ENCODE results near the gene SGCD. TPM values are rescaled to one million over a fixed set of nuclear protein-coding genes. Genes with fewer than 3 reads are reported as not detected.

The SGCD gene

GRCh38 chr5:156812959-156813358 is 486.0 kb downstream of the SGCD start:
- no peaks in the 10 kb centered on the region for H3K79me1 ChIP-seq (ENCODE audit: low read depth, low read length)
- H3K4me1 ChIP-seq (ENCODE audit: control insufficient read depth in 2 of 2, insufficient read depth in 1 of 2, low read depth in 1 of 2, low read length in 2 of 2), result no peaks in the 10 kb centered on the region
- DNase-seq (ENCODE audit: low spot score), result no peak
- no peak overlapping the region for H4K8ac ChIP-seq (ENCODE audit: low read depth, low read length)
- no peak overlapping the region for H2BK15ac ChIP-seq (ENCODE audit: low read length)
- H2AFZ ChIP-seq (ENCODE audit: low read length), result no peak overlapping the region
- H3K18ac ChIP-seq (ENCODE audit: low read length), result no peak overlapping the region
- H2BK5ac ChIP-seq (ENCODE audit: low read length), result no peak overlapping the region
- no peak overlapping the region for H3K9ac ChIP-seq (ENCODE audit: low read depth, low read length, poor library complexity)
- no peak overlapping the region for H3K14ac ChIP-seq (ENCODE audit: low read length)
- H2BK12ac ChIP-seq (ENCODE audit: low read length), result no peak overlapping the region
- H3K27me3 ChIP-seq (ENCODE audit: control insufficient read depth in 3 of 3, insufficient read depth in 3 of 3, low read depth in 1 of 3, low read length in 3 of 3), result no peaks in the 10 kb centered on the region
- H2AK5ac ChIP-seq (ENCODE audit: low read depth, low read length), result no peak overlapping the region
- H3K9me3 ChIP-seq (replicated peaks in 1 of 2; ENCODE audit: control insufficient read depth in 2 of 2, insufficient read depth in 1 of 2, low read depth in 1 of 2, low read length in 2 of 2), result no peaks in the 10 kb centered on the region
- no peak overlapping the region for H3K23ac ChIP-seq (ENCODE audit: low read depth, low read length, poor library complexity)
- no peak overlapping the region for H3K4me3 ChIP-seq (ENCODE audit: low read length in 2 of 2)
- no peaks in the 10 kb centered on the region for H3K36me3 ChIP-seq (replicated peaks in 1 of 2; ENCODE audit: control insufficient read depth in 2 of 2, insufficient read depth in 2 of 2, low read length in 2 of 2)
- H3K4ac ChIP-seq (ENCODE audit: low read length), result no peak overlapping the region
- H2BK120ac ChIP-seq (ENCODE audit: low read depth, low read length), result no peak overlapping the region
- no peak overlapping the region for H3K27ac ChIP-seq (replicated peaks; ENCODE audit: low read length)
- H3K4me2 ChIP-seq (ENCODE audit: insufficient read depth, low read length, poor library complexity, severe bottlenecking), result no peak overlapping the region
- no CpG with 5 or more reads among the region's 1 CpG for WGBS, 2 donors (ENCODE audit: extremely low coverage in 2 of 2, insufficient read length in 2 of 2, insufficient replicate concordance in 1 of 2)
- no peak overlapping the region for H4K91ac ChIP-seq (ENCODE audit: low read depth, low read length, poor library complexity)

DNA sequence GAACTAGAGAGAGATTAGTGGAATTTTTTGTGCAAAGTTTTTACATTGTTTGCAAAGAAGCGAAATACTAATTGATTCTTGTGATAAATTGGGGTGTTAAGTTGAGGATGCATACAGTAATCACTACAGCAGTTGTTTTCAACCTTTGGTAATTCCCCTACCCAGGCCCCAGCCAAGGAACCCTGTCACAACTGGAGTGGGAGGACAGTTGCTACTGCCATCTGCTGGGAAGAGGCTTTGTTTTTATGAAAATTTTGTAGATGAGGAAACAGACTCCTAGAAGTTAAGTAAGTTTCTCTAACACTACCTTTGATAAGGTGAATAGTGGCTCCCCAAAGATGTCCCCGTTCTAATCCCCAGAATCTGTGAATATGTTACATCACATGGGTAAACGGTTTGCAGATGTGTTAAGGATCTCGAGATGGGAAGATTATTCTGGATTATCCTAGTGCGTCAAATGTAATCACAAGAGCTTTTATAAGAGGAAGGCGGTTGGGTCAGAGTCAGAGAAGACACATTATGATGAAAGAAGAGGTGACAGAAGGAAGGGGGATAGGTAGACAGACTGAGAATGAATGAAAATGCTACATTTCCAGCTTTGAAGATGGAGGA is 489.1 kb downstream of the SGCD start:
- no peaks in the 10 kb centered on the region for H3K36me3 ChIP-seq (replicated peaks in 1 of 2; ENCODE audit: control insufficient read depth in 2 of 2, insufficient read depth in 2 of 2, low read length in 2 of 2)
- no peak overlapping the region for H2BK15ac ChIP-seq (ENCODE audit: low read length)
- H3K23ac ChIP-seq (ENCODE audit: low read depth, low read length, poor library complexity), result no peak overlapping the region
- no peak overlapping the region for H2AFZ ChIP-seq (ENCODE audit: low read length)
- H3K18ac ChIP-seq (ENCODE audit: low read length), result no peak overlapping the region
- no peak overlapping the region for H2BK5ac ChIP-seq (ENCODE audit: low read length)
- no peak overlapping the region for H4K91ac ChIP-seq (ENCODE audit: low read depth, low read length, poor library complexity)
- no peaks in the 10 kb centered on the region for H3K79me1 ChIP-seq (ENCODE audit: low read depth, low read length)
- H3K4me3 ChIP-seq (ENCODE audit: low read length in 2 of 2), result no peak overlapping the region
- H3K14ac ChIP-seq (ENCODE audit: low read length), result no peak overlapping the region
- no peaks in the 10 kb centered on the region for H3K9me3 ChIP-seq (replicated peaks in 1 of 2; ENCODE audit: control insufficient read depth in 2 of 2, insufficient read depth in 1 of 2, low read depth in 1 of 2, low read length in 2 of 2)
- peak; percentile 5 for DNase-seq (ENCODE audit: low spot score)
- H3K27ac ChIP-seq (replicated peaks; ENCODE audit: low read length), result no peak overlapping the region
- no peak overlapping the region for H2BK120ac ChIP-seq (ENCODE audit: low read depth, low read length)
- H2BK12ac ChIP-seq (ENCODE audit: low read length), result no peak overlapping the region
- H3K27me3 ChIP-seq (ENCODE audit: control insufficient read depth in 3 of 3, insufficient read depth in 3 of 3, low read depth in 1 of 3, low read length in 3 of 3), result no peaks in the 10 kb centered on the region
- no peak overlapping the region for H4K8ac ChIP-seq (ENCODE audit: low read depth, low read length)
- H3K9ac ChIP-seq (ENCODE audit: low read depth, low read length, poor library complexity), result no peak overlapping the region
- H3K4me1 ChIP-seq (ENCODE audit: control insufficient read depth in 2 of 2, insufficient read depth in 1 of 2, low read depth in 1 of 2, low read length in 2 of 2), result peaks cover 0 to 1% of the 10 kb centered on the region in 2 donors
- no peak overlapping the region for H3K4ac ChIP-seq (ENCODE audit: low read length)
- H2AK5ac ChIP-seq (ENCODE audit: low read depth, low read length), result no peak overlapping the region
- no peak overlapping the region for H3K4me2 ChIP-seq (ENCODE audit: insufficient read depth, low read length, poor library complexity, severe bottlenecking)
- whole genome bisulfite sequencing, 2 donors (ENCODE audit: extremely low coverage in 2 of 2, insufficient read length in 2 of 2, insufficient replicate concordance in 1 of 2), result no CpG with 5 or more reads among the region's 6 CpGs

Small RNAs within 50 kb of the gene (small RNA-seq; reads per million reads assigned to genes)
- gene AC027308.1 (ENCODE audit: insufficient read depth) (not detected), gene RNU6-556P (ENCODE audit: insufficient read depth) (not detected)

Measured in neuronal stem cell (in vitro differentiated cells).